Natural killer cell (primary cell): ENCODE measurements around the gene ZFAND4. TPM values are rescaled to one million over a fixed set of nuclear protein-coding genes. Genes with fewer than 3 reads are reported as not detected.
"Not testable (repeated sequence)": the region's sequence is repeated elsewhere in the genome, so short reads cannot be mapped to it uniquely, and the experiment has no call there.

Experiments
- ATAC-seq, 3 donors: fragments of 150-1000 bp in 2 of 3; fragments of 200-7000 bp in 1 of 3; cut with Tn5 transposase; 1 replicate in 1 of 3; 2 replicates in 2 of 3; pipeline ENCODE4 v1.10.0; 2021; ENCODE audit warnings: mild to moderate bottlenecking in 2 of 3, moderate library complexity in 2 of 3
- DNase-seq, 2 donors: peaks; one replicate each; pipeline versions ENCODE4 v3.0.0 to v3.0.0-alpha.2; 2013 to 2021; ENCODE audit warnings: mixed read lengths in 1 of 2
- H3K27ac ChIP-seq: one replicate; pipeline ENCODE4 v1.5.1; 2013; ENCODE audit warnings: mild to moderate bottlenecking, low read length
- H3K27me3 ChIP-seq: one replicate; pipeline ENCODE4 v1.6.1; 2013; ENCODE audit warnings: low read length; ENCODE audit not compliant: control insufficient read depth, insufficient read depth
- H3K36me3 ChIP-seq: one replicate; pipeline ENCODE4 v1.6.1; 2013; ENCODE audit warnings: low read length; ENCODE audit not compliant: control insufficient read depth, insufficient read depth
- H3K4me1 ChIP-seq: one replicate; pipeline ENCODE4 v1.6.1; 2013; ENCODE audit warnings: low read length; ENCODE audit not compliant: control insufficient read depth, insufficient read depth
- H3K4me3 ChIP-seq: one replicate; pipeline ENCODE4 v1.5.1; 2013; ENCODE audit warnings: low read length
- H3K9me3 ChIP-seq: one replicate; pipeline ENCODE4 v1.6.1; 2013; ENCODE audit warnings: low read length; ENCODE audit not compliant: control insufficient read depth, insufficient read depth
- H3K27ac Mint-ChIP-seq, 2 donors: one replicate each; pipeline ENCODE4 v1.8.0; 2022; ENCODE audit warnings: mild to moderate bottlenecking in 2 of 2, mixed read lengths in 2 of 2, moderate library complexity in 1 of 2
- H3K27me3 Mint-ChIP-seq, 2 donors: one replicate each; pipeline ENCODE4 v1.8.0; 2022; ENCODE audit warnings: low read depth in 2 of 2, mixed read lengths in 2 of 2
- H3K36me3 Mint-ChIP-seq: one replicate; pipeline ENCODE4 v1.8.0; 2022; ENCODE audit warnings: mixed read lengths
- H3K4me1 Mint-ChIP-seq, 2 donors: one replicate each; pipeline ENCODE4 v1.8.0; 2022; ENCODE audit warnings: mixed read lengths in 2 of 2
- H3K4me3 Mint-ChIP-seq: one replicate; pipeline ENCODE4 v1.8.0; 2022; ENCODE audit warnings: mild to moderate bottlenecking, moderate library complexity, mixed read lengths
- H3K9me3 Mint-ChIP-seq, 2 donors: one replicate each; pipeline ENCODE4 v1.8.0; 2022; ENCODE audit warnings: mixed read lengths in 2 of 2
- WGBS: methylation state at CpG from one replicate; pipeline ENCODE4 v1.1.7; 2013; ENCODE audit warnings: missing lambda C conversion rate; ENCODE audit not compliant: insufficient coverage; 5-methylcytosine and 5-hydroxymethylcytosine counted together
- intact Hi-C: fragments of 100-400 bp; cut with micrococcal nuclease; formaldehyde crosslinking; loops from one replicate; pipeline ENCODE4 v1.14.2; 2022
- total RNA-seq, 4 donors: library from RNA; stranded (reverse); fragments of 120-200 nt in 1 of 4; gene quantifications; one replicate each; pipeline versions ENCODE4 v1.2.3 to v1.2.4, GENCODE V29; 2013 to 2022
- TF ChIP-seq, protein P1 (sequence below): fragments of 200-600 bp; IDR thresholded peaks from one replicate; pipeline ENCODE4 v1.8.0; 2022; ENCODE audit warnings: antibody characterized with exemption

ZFAND4 gene
- total RNA-seq, 3 donors from 2014 or later (not counting 1 experiment from before 2014, with no cell fraction given) = 27.9 to 35.1 (median 32.1) TPM

DNA sequence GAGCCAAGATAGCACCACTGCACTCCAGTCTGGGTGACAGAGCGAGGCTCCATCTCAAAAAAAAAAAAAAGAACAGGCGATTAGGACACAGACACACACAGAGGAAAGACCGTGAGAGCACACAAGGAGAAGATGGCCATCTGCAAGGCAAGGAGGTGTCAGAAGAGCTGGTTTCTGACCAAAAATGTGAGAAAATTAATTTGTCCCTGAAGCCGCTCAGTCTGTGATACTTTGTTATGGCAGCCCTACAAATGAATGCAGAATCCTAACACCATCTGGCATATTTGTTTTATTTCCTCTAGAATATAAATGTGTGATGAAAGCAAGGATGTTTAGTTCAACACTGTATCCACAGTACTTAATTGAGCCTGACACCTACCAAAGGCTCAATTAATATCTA is 69.7 kb downstream of the ZFAND4 start:
- Mint-ChIP-seq H3K36me3 (no peaks in the 10 kb centered on the region), H3K9me3 (no peaks in the 10 kb centered on the region), H3K4me3 (no peak overlapping the region), H3K4me1 (peaks cover 0 to 6% of the 10 kb centered on the region in 2 donors), H3K27me3 (peaks cover 21 to 34% of the 10 kb centered on the region in 2 donors), H3K27ac (no peak overlapping the region)
- Histone ChIP-seq H3K4me3 (no peak overlapping the region), H3K27ac (no peak overlapping the region), H3K27me3 (peaks cover 3% of the 10 kb centered on the region), H3K4me1 (peaks cover 3% of the 10 kb centered on the region), H3K36me3 (no peaks in the 10 kb centered on the region), H3K9me3 (no peaks in the 10 kb centered on the region)
- DNase-seq (no peak), ATAC-seq (no peak)
- WGBS = 90% methylated on average over 3 of the region's 4 CpGs
- TF ChIP-seq, protein P1, sequence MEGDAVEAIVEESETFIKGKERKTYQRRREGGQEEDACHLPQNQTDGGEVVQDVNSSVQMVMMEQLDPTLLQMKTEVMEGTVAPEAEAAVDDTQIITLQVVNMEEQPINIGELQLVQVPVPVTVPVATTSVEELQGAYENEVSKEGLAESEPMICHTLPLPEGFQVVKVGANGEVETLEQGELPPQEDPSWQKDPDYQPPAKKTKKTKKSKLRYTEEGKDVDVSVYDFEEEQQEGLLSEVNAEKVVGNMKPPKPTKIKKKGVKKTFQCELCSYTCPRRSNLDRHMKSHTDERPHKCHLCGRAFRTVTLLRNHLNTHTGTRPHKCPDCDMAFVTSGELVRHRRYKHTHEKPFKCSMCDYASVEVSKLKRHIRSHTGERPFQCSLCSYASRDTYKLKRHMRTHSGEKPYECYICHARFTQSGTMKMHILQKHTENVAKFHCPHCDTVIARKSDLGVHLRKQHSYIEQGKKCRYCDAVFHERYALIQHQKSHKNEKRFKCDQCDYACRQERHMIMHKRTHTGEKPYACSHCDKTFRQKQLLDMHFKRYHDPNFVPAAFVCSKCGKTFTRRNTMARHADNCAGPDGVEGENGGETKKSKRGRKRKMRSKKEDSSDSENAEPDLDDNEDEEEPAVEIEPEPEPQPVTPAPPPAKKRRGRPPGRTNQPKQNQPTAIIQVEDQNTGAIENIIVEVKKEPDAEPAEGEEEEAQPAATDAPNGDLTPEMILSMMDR = no peak
- intact Hi-C loops = no loop called here

- Mint-ChIP-seq H3K9me3 (no peaks in the 10 kb centered on the region), H3K27me3 (peaks cover 21 to 34% of the 10 kb centered on the region in 2 donors), H3K4me3 (no peak overlapping the region), H3K27ac (no peak overlapping the region), H3K36me3 (no peaks in the 10 kb centered on the region), H3K4me1 (peaks cover 0 to 6% of the 10 kb centered on the region in 2 donors)
- Histone ChIP-seq H3K27ac (no peak overlapping the region), H3K4me3 (no peak overlapping the region), H3K4me1 (peaks cover 3% of the 10 kb centered on the region), H3K27me3 (peaks cover 3% of the 10 kb centered on the region), H3K36me3 (no peaks in the 10 kb centered on the region), H3K9me3 (no peaks in the 10 kb centered on the region)
- no peak for ATAC-seq
- DNase-seq = no peak
- WGBS = 93% methylated on average over 3 of the region's 3 CpGs
- TF ChIP-seq, protein P1 = no peak
- intact Hi-C loops = no loop called here
Observed at GRCh38 chr10:45602082-45602730, 70.4 kb downstream of the ZFAND4 start.

GRCh38 chr10:45601254-45601930 is 71.2 kb downstream of the ZFAND4 start:
- H3K36me3 Mint-ChIP-seq, H3K9me3 ChIP-seq, DNase-seq, intact Hi-C loops, H3K4me3 ChIP-seq, H3K27ac ChIP-seq, H3K4me1 Mint-ChIP-seq, H3K27ac Mint-ChIP-seq, H3K36me3 ChIP-seq, H3K4me1 ChIP-seq, H3K4me3 Mint-ChIP-seq, ATAC-seq, H3K9me3 Mint-ChIP-seq, H3K27me3 ChIP-seq: not testable (repeated sequence)
- peaks cover 21 to 34% of the 10 kb centered on the region in 2 donors for H3K27me3 Mint-ChIP-seq
- 94% methylated on average over 15 of the region's 16 CpGs for WGBS

DNA sequence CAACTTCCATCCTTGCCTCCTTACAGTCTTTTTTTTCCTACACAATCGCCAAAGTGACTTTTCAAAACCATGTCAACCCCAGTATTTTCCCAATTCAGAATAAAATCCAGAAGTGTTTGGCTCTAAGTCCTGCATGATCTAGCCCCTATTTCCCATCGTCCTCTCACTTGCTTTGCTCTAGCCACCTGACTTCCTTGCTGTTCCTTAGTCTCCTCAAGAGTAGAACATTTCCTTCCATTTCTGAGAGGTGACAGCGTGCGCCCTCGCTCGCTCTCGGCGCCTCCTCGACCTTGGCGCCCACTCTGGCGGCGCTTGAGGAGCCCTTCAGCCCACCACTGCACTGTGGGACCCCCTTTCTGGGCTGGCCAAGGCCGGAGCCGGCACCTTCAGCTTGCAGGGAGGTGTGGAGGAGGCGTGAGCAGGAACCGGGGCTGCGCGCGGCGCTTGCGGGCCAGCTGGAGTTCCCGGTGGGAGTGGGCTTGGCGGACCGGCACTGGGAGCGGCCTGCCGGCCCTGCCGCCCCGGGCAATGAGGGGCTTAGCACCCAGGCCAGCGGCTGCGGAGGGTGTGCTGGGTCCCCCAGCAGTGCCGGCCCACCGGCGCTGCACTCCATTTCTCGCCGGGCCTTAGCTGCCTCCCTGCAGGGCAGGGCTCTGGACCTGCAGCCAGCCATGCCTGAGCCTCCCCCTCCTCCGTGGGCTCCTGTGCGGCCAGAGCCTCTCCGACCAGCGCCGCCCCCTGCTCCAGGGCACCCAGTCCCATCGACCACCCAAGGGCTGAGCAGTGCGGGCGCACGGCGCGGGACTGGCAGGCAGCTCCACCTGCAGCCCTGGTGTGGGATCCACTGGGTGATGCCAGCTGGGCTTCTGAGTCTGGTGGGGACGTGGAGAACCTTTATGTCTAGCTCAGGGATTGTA is 72.0 kb downstream of the ZFAND4 start:
- H3K27ac ChIP-seq, H3K4me3 ChIP-seq, H3K27me3 ChIP-seq, H3K27ac Mint-ChIP-seq, intact Hi-C loops, H3K36me3 ChIP-seq, H3K4me1 ChIP-seq, H3K36me3 Mint-ChIP-seq, H3K9me3 Mint-ChIP-seq, H3K9me3 ChIP-seq, DNase-seq, ATAC-seq, H3K4me1 Mint-ChIP-seq: not testable (repeated sequence)
- Mint-ChIP-seq H3K27me3 (peaks cover 21 to 34% of the 10 kb centered on the region in 2 donors), H3K4me3 (peak overlapping the region; percentile 38)
- WGBS = 32% methylated on average over 47 of the region's 47 CpGs
